PFSK-1 (cell line): ENCODE measurements around the gene SLC1A5.

Source experiments
- FOXP2 ChIP-seq: optimal IDR thresholded peaks from 2 replicates; pipeline ENCODE3; 2011; ENCODE audit warnings: borderline replicate concordance, control low read depth, inconsistent platforms; ENCODE audit not compliant: insufficient read depth; ENCODE audit errors: extremely low read length, extremely low read depth
- POLR2AphosphoS5 ChIP-seq: IDR thresholded peaks from 2 replicates; pipeline ENCODE4 v1.6.1; 2012; ENCODE audit warnings: low read depth, mild to moderate bottlenecking, control low read depth, low read length, moderate library complexity
- REST ChIP-seq, 2 experiments: IDR thresholded peaks; 2 replicates each; pipeline versions ENCODE4 v1.6.1 to v1.8.0; 2011 to 2012; ENCODE audit warnings: low read depth in 2 of 2, low read length in 2 of 2, control low read depth in 1 of 2, inconsistent platforms in 1 of 2, mild to moderate bottlenecking in 1 of 2, moderate library complexity in 1 of 2; ENCODE audit not compliant: insufficient read depth in 1 of 2
- SIN3A ChIP-seq: IDR thresholded peaks from 2 replicates; pipeline ENCODE4 v1.6.1; 2012; ENCODE audit warnings: mild to moderate bottlenecking, low read length, moderate library complexity, borderline replicate concordance; ENCODE audit not compliant: insufficient read depth
- TAF1 ChIP-seq: IDR thresholded peaks from 2 replicates; pipeline ENCODE4 v1.6.1; 2012; ENCODE audit warnings: low read length, control low read depth, borderline replicate concordance; ENCODE audit not compliant: insufficient read depth

SLC1A5 gene

GRCh38 chr19:46756544-46756888, 31.9 kb downstream of the SLC1A5 start:
- TF ChIP-seq REST (IDR thresholded peaks at IDR 0.05; ENCODE audit: insufficient read depth in 1 of 2, low read depth in 2 of 2, low read length in 2 of 2) (no peak), FOXP2 (no peak), TAF1 (no peak), POLR2AphosphoS5 (no peak), SIN3A (no peak)

GRCh38 chr19:46755853-46756543, 32.4 kb downstream of the SLC1A5 start:
- no peak for TF ChIP-seq SIN3A
- TF ChIP-seq REST (IDR thresholded peaks at IDR 0.05; ENCODE audit: insufficient read depth in 1 of 2, low read depth in 2 of 2, low read length in 2 of 2): no peak
- TF ChIP-seq TAF1: no peak
- TF ChIP-seq FOXP2: no peak
- TF ChIP-seq POLR2AphosphoS5: no peak

GRCh38 chr19:46755077-46755852, 33.1 kb downstream of the SLC1A5 start:
- TF ChIP-seq TAF1 (no peak), FOXP2 (no peak)

- TF ChIP-seq SIN3A (no peak), FOXP2 (no peak), POLR2AphosphoS5 (no peak), REST (IDR thresholded peaks at IDR 0.05; ENCODE audit: insufficient read depth in 1 of 2, low read depth in 2 of 2, low read length in 2 of 2) (no peak), TAF1 (no peak)
Observed at GRCh38 chr19:46753420-46754155, 34.8 kb downstream of the SLC1A5 start.

- no peak for TF ChIP-seq POLR2AphosphoS5
- TF ChIP-seq FOXP2: no peak
- no peak for TF ChIP-seq REST (IDR thresholded peaks at IDR 0.05; ENCODE audit: insufficient read depth in 1 of 2, low read depth in 2 of 2, low read length in 2 of 2)
Observed at GRCh38 chr19:46748325-46749109, 39.9 kb downstream of the SLC1A5 start.
